Adrenal gland (tissue), 5 donors: Measurements from ENCODE around the gene TOR4A.

Experiments
- POLR2A ChIP-seq, 2 donors: fragments of 450-650 bp; IDR thresholded peaks; one replicate each; pipeline ENCODE4 v1.6.1; 2017; ENCODE audit warnings: antibody characterized with exemption in 2 of 2, mild to moderate bottlenecking in 2 of 2, moderate library complexity in 1 of 2
- TF ChIP-seq, protein P1 (sequence below), 6 experiments: fragments of 450-650 bp in 4 of 6; fragments of 200-600 bp in 2 of 6; sonication (generic) in 1 of 6; IDR thresholded peaks; 1 replicate in 5 of 6; 2 replicates in 1 of 6; pipeline versions ENCODE4 v1.5.1 to v1.8.0; 2016 to 2021; ENCODE audit warnings: antibody characterized with exemption in 6 of 6, mild to moderate bottlenecking in 2 of 6, moderate library complexity in 1 of 6
- donor health status: DM: no; HTN: no; CAD: no.

- TF ChIP-seq, protein P1, sequence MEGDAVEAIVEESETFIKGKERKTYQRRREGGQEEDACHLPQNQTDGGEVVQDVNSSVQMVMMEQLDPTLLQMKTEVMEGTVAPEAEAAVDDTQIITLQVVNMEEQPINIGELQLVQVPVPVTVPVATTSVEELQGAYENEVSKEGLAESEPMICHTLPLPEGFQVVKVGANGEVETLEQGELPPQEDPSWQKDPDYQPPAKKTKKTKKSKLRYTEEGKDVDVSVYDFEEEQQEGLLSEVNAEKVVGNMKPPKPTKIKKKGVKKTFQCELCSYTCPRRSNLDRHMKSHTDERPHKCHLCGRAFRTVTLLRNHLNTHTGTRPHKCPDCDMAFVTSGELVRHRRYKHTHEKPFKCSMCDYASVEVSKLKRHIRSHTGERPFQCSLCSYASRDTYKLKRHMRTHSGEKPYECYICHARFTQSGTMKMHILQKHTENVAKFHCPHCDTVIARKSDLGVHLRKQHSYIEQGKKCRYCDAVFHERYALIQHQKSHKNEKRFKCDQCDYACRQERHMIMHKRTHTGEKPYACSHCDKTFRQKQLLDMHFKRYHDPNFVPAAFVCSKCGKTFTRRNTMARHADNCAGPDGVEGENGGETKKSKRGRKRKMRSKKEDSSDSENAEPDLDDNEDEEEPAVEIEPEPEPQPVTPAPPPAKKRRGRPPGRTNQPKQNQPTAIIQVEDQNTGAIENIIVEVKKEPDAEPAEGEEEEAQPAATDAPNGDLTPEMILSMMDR (IDR thresholded peaks at IDR 0.05) = no peak
- no peak for TF ChIP-seq POLR2A (IDR thresholded peaks at IDR 0.05)
These were observed 40.4 kb downstream of the TOR4A start for GRCh38 chr9:137317718-137318511.
